IPS-NIHi7 (cell line): ENCODE data around the gene HEATR3.

ENCODE experiments used
- DNase-seq: peaks from one replicate; pipeline ENCODE4 v3.0.0; 2012; ENCODE audit warnings: mixed read lengths; ENCODE audit errors: extremely low spot score

Gene HEATR3

GRCh38 chr16:50152807-50153595 lies 87.2 kb downstream of the HEATR3 start, which contains the start of gene TENT4B:
Gene TENT4B (plus strand): TSS chr16:50153306. CDS start chr16:50153622, 316 bp downstream.
- peak; percentile 97 for DNase-seq

- DNase-seq = peak; percentile 31
These were observed 88.0 kb downstream of the HEATR3 start for GRCh38 chr16:50153596-50154419.

- peak; percentile 13 for DNase-seq
These were observed 88.7 kb downstream of the HEATR3 start for GRCh38 chr16:50154420-50154950.

- no peak for DNase-seq
These were observed 90.2 kb downstream of the HEATR3 start for GRCh38 chr16:50155925-50156324.
